SH-SY5Y (cell line): Measurements from ENCODE around the gene ACRBP.

Source experiments
- GATA2 ChIP-seq: IDR thresholded peaks from 2 replicates; pipeline ENCODE4 v1.6.1; 2011; ENCODE audit warnings: mild to moderate bottlenecking, low read depth, low read length
- GATA3 ChIP-seq: IDR thresholded peaks from 2 replicates; pipeline ENCODE4 v1.6.1; 2011; ENCODE audit warnings: low read depth, mild to moderate bottlenecking, low read length, moderate library complexity

DNA sequence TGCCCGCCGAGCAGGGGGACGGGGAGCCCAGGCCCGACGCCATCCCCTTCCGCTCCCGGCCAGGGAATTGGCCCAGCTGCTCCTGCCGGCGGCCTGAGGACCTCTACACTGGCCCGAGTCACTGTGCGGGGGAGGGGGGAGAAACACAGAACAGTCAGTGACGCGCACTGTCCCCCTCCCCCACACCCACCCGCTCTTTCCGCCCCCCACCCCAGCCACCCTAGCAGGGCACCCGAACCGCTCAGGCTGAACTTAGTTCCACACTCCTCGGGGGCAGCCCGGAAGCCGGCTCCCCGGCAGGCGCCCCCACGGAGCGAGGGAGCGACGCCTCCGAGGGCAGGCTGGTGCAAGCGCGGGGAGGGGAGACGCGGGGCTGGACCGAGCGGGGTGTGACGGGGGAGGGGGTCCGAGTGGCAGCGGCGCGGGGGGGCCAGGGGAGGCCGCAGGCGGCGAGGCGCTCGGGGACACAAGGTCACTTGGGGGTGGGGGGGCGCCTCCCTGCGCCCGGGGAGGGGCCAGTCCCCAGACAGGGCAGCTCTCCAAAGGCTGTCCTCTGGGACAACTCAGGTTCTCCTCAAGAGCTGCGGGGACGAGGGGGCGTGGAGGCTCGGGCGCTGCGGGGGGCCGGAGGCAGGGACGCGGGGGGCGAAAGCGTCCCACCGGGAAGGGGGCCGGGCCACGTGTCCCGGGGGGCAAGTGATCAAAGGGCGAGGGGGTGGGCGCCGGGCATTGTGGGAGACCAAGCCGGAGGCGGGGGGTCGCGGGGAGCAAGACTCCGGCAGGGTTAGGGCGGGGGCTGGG is 40.7 kb downstream of the ACRBP start:
- TF ChIP-seq GATA2, result no peak
- no peak for TF ChIP-seq GATA3
